K562 (cell line): ENCODE data around the gene PROM2. TPM values are rescaled to one million over a fixed set of nuclear protein-coding genes. Genes with fewer than 3 reads are reported as not detected.

Source experiments
- ATAC-seq: fragments of 200-7000 bp; cut with Tn5 transposase; 3 replicates; pipeline ENCODE4 v1.9.1; 2020; ENCODE audit warnings: moderate library complexity
- BruUV-seq: library from RNA; stranded (reverse); fragments of 400-500 nt; replicated peaks from 2 replicates; lab custom pipeline; 2021; lab: Mats Ljungman, UMichigan
- CTCF ChIA-PET: fragments of 300-600 bp; formaldehyde crosslinking; extraction: SDS; loops from one replicate; lab custom pipeline; 2021; ENCODE audit warnings: low intra/inter-chr PET ratio; lab: Yijun Ruan, JAX
- POLR2A ChIA-PET: fragments of 300-600, 350-650 bp; sonication (Branson Sonifier 250); formaldehyde crosslinking; extraction: SDS; loops from one replicate; lab custom pipeline; 2021; ENCODE audit warnings: antibody characterized with exemption, inconsistent platforms; lab: Yijun Ruan, JAX
- DNase-seq, 4 experiments: peaks; one replicate each; pipeline versions ENCODE4 v3.0.0 to v3.0.0-alpha.2; 2011 to 2018; ENCODE audit warnings: low spot score in 3 of 4, mixed read lengths in 3 of 4; ENCODE audit errors: extremely low read depth in 1 of 4
- FAIRE-seq: peaks from 2 replicates; lab custom pipeline; 2011; peaks lifted over from hg19 to GRCh38; lab: Jason Lieb, UNC
- H2AFZ ChIP-seq: 2 replicates; pipeline ENCODE4 v1.6.0; 2011; ENCODE audit warnings: low read depth, low read length, control low read depth, inconsistent platforms
- H3K27ac ChIP-seq: fragments of 200-600 bp; 3 replicates; pipeline ENCODE4 v1.8.0; 2011; ENCODE audit warnings: low read depth, mild to moderate bottlenecking, control low read depth, inconsistent platforms, low read length, moderate library complexity, mixed read lengths; ENCODE audit errors: extremely low read depth
- H3K27me3 ChIP-seq, 2 experiments: fragments of 300-600 bp in 1 of 2; 2 replicates in 1 of 2; 3 replicates in 1 of 2; pipeline versions ENCODE4 v1.6.0 to v1.8.0; 2011; ENCODE audit warnings: inconsistent platforms in 2 of 2, low read length in 2 of 2, mild to moderate bottlenecking in 1 of 2, mixed read lengths in 1 of 2, moderate library complexity in 1 of 2; ENCODE audit not compliant: control insufficient read depth in 2 of 2, insufficient read depth in 2 of 2
- H3K36me3 ChIP-seq: fragments of 300-600 bp; 3 replicates; pipeline ENCODE4 v1.8.0; 2011; ENCODE audit warnings: mild to moderate bottlenecking, low read length, inconsistent platforms; ENCODE audit not compliant: control insufficient read depth, insufficient read depth
- H3K4me1 ChIP-seq, 2 experiments: fragments of 200-600 bp in 1 of 2; replicated peaks in 1 of 2; 2 replicates in 1 of 2; 3 replicates in 1 of 2; pipeline versions ENCODE4 v1.5.1 to v1.8.0; 2011; ENCODE audit warnings: inconsistent platforms in 2 of 2, low read length in 2 of 2, mild to moderate bottlenecking in 1 of 2, mixed read lengths in 1 of 2, moderate library complexity in 1 of 2; ENCODE audit not compliant: control insufficient read depth in 2 of 2, insufficient read depth in 2 of 2
- H3K4me2 ChIP-seq: 2 replicates; pipeline ENCODE4 v1.6.1; 2011; ENCODE audit warnings: low read length, control low read depth, inconsistent platforms, mixed read lengths; ENCODE audit not compliant: insufficient read depth
- H3K4me3 ChIP-seq: fragments of 200-600 bp; sonication (generic), shearing (Covaris generic); 2 replicates; pipeline ENCODE4 v1.5.1; 2016; ENCODE audit warnings: control low read depth, inconsistent platforms
- H3K79me2 ChIP-seq: fragments of 200-600 bp; 3 replicates; pipeline ENCODE4 v1.8.0; 2011; ENCODE audit warnings: low read length, inconsistent platforms; ENCODE audit not compliant: control insufficient read depth, insufficient read depth
- H3K9ac ChIP-seq, 2 experiments: 2 replicates each; pipeline versions ENCODE4 v1.6.0 to v1.6.1; 2011; ENCODE audit warnings: low read depth in 2 of 2, low read length in 2 of 2, control low read depth in 1 of 2, inconsistent platforms in 1 of 2, mild to moderate bottlenecking in 1 of 2, mixed read lengths in 1 of 2; ENCODE audit not compliant: insufficient read depth in 1 of 2
- H3K9me1 ChIP-seq: one replicate; pipeline ENCODE4 v1.6.0; 2011; ENCODE audit warnings: inconsistent platforms, mild to moderate bottlenecking, low read length, moderate library complexity; ENCODE audit not compliant: control insufficient read depth, insufficient read depth
- H3K9me3 ChIP-seq: replicated peaks from 2 replicates; pipeline ENCODE4 v1.5.1; 2011; ENCODE audit warnings: low read depth, low read length, inconsistent platforms; ENCODE audit not compliant: control insufficient read depth, insufficient read depth
- H4K20me1 ChIP-seq: replicated peaks from 2 replicates; pipeline ENCODE4 v1.6.1; 2011; ENCODE audit warnings: low read length, inconsistent platforms, mixed read lengths; ENCODE audit not compliant: control insufficient read depth, insufficient read depth
- ARID1B ChIP-seq: fragments of 450-650 bp; IDR thresholded peaks from 2 replicates; pipeline ENCODE4 v1.6.1; 2016; ENCODE audit warnings: antibody characterized with exemption, mild to moderate bottlenecking, inconsistent platforms
- RCOR1 ChIP-seq, 2 experiments: IDR thresholded peaks; 2 replicates each; pipeline ENCODE4 v1.6.1; 2012; ENCODE audit warnings: low read depth in 2 of 2, low read length in 2 of 2, borderline replicate concordance in 1 of 2, improper control_type of control experiment in 1 of 2
- SMARCC2 ChIP-seq: fragments of 450-650 bp; IDR thresholded peaks from 2 replicates; pipeline ENCODE4 v1.6.1; 2017; ENCODE audit warnings: antibody characterized with exemption, moderate library complexity, mild to moderate bottlenecking, low read depth
- TEAD4 ChIP-seq, 2 experiments: sonication (generic) in 1 of 2; formaldehyde crosslinking in 1 of 2; IDR thresholded peaks; 2 replicates each; pipeline versions ENCODE4 v1.6.1 to v1.8.0; 2012 to 2022; ENCODE audit warnings: borderline replicate concordance in 1 of 2, inconsistent platforms in 1 of 2, low read length in 1 of 2, mild to moderate bottlenecking in 1 of 2, missing genetic modification reagents in 1 of 2
- U2AF2 ChIP-seq: fragments of 200-400 bp; formaldehyde crosslinking; optimal IDR thresholded peaks from 2 replicates; pipeline ENCODE3; 2017; ENCODE audit warnings: low read depth, mild to moderate bottlenecking, low read length
- ZBED1 ChIP-seq: IDR thresholded peaks from 2 replicates; pipeline ENCODE4 v1.6.1; 2014
- ZBTB34 ChIP-seq: fragments of 250-450 bp; sonication (Bioruptor Pico); IDR thresholded peaks from 2 replicates; pipeline ENCODE4 v1.8.0; 2021; ENCODE audit warnings: mild to moderate bottlenecking, moderate library complexity
- ZNF586 ChIP-seq: fragments of 450-650 bp; formaldehyde crosslinking; conservative IDR thresholded peaks from 2 replicates; pipeline ENCODE4 v1.4.0; 2020; ENCODE audit warnings: mild to moderate bottlenecking, moderate library complexity
- ZNF695 ChIP-seq: fragments of 450-650 bp; formaldehyde crosslinking; IDR thresholded peaks from 2 replicates; pipeline ENCODE4 v1.4.0; 2020; ENCODE audit warnings: mild to moderate bottlenecking, moderate library complexity
- ZNF77 ChIP-seq: fragments of 250-450 bp; sonication (Bioruptor Pico); IDR thresholded peaks from 2 replicates; pipeline ENCODE4 v1.5.0; 2020
- WGBS: fragments of 100-300 bp; shearing (Covaris generic); methylation state at CpG from one replicate; pipeline ENCODE4 v1.1.6; 2016; ENCODE audit warnings: low coverage, mixed read lengths; ENCODE audit not compliant: insufficient coverage; ENCODE audit errors: missing lambda C conversion rate; 5-methylcytosine and 5-hydroxymethylcytosine counted together
- in situ Hi-C: fragments of 300-500 bp; cut with MboI; formaldehyde crosslinking; loops from 4 replicates; pipeline ENCODE4 v1.15.0; 2018; ENCODE audit warnings: inconsistent platforms, mixed read lengths
- intact Hi-C: fragments of 100-400 bp; cut with micrococcal nuclease; formaldehyde crosslinking; loops from 2 replicates; pipeline ENCODE4 v1.14.2; 2022
- polyA plus RNA-seq, 8 experiments: library from polyadenylated mRNA; depleted of rRNA in 4 of 8; stranded (reverse) in 5 of 8; unstranded in 3 of 8; fragments of >200 nt; fragmentation: Nextera tagmentation in 2 of 8; fragmentation: Illumina TruSeq in 1 of 8; extraction: Ambion mirVana in 2 of 8; extraction: Trizol in 1 of 8; gene quantifications; 2 replicates each; pipeline versions ENCODE4 v1.2.1 to v1.2.3, GENCODE V29; 2011 to 2014; ENCODE audit warnings: inconsistent platforms in 1 of 8, missing spikeins in 1 of 8
- total RNA-seq, 7 experiments: library from RNA; depleted of rRNA in 6 of 7; stranded (reverse); fragments of >200 nt in 6 of 7; fragmentation: Illumina TruSeq in 2 of 7; extraction: Trizol in 2 of 7; gene quantifications; 2 replicates each; pipeline versions ENCODE4 v1.2.1 to v1.2.3, GENCODE V29; 2011 to 2021; ENCODE audit warnings: low replicate concordance in 1 of 7
- TF ChIP-seq, protein P1 (sequence below): fragments of 450-650 bp; formaldehyde crosslinking; IDR thresholded peaks from 2 replicates; pipeline ENCODE4 v1.4.0; 2022; ENCODE audit warnings: mild to moderate bottlenecking, moderate library complexity

PROM2 gene
- total and polyA plus RNA-seq, 9 of the 15 experiments (the other 6 are each of a cell fraction or from before 2014, with no cell fraction given): not detected

- Histone ChIP-seq H3K79me2 (no peaks in the 10 kb centered on the region), H4K20me1 (0 out of 2 replicates have a peak, but pooled peaks cover 4% of the 10 kb centered on the region), H3K9me3 (no peaks in the 10 kb centered on the region), H3K4me3 (no peak overlapping the region), H3K9me1 (no peaks in the 10 kb centered on the region), H3K9ac (no peak overlapping the region), H2AFZ (no peak overlapping the region), H3K36me3 (no peaks in the 10 kb centered on the region), H3K4me1 (no peaks in the 10 kb centered on the region), H3K27ac (no peak overlapping the region), H3K4me2 (no peak overlapping the region), H3K27me3 (peaks cover 8 to 62% of the 10 kb centered on the region in 2 experiments; a peak in 4 of 5 replicates)
- in situ Hi-C loops: no loop called here
- TF ChIP-seq ZBTB34 (CRISPR knock-in tag) (no peak), TEAD4 (IDR thresholded peaks at IDR 0.05; ENCODE audit: low read length) (no peak), TEAD4 (CRISPR knock-in tag; IDR thresholded peaks at IDR 0.05; ENCODE audit: borderline replicate concordance) (no peak), ZNF586 (CRISPR knock-in tag) (no peak), U2AF2 (no peak), ARID1B (no peak), ZNF695 (CRISPR knock-in tag) (no peak), ZNF77 (CRISPR knock-in tag) (no peak), SMARCC2 (no peak), ZBED1 (no peak), RCOR1 (IDR thresholded peaks at IDR 0.05; ENCODE audit: borderline replicate concordance in 1 of 2, low read depth in 2 of 2, low read length in 2 of 2) (no peak)
- TF ChIP-seq, protein P1, sequence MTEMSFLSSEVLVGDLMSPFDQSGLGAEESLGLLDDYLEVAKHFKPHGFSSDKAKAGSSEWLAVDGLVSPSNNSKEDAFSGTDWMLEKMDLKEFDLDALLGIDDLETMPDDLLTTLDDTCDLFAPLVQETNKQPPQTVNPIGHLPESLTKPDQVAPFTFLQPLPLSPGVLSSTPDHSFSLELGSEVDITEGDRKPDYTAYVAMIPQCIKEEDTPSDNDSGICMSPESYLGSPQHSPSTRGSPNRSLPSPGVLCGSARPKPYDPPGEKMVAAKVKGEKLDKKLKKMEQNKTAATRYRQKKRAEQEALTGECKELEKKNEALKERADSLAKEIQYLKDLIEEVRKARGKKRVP (CRISPR knock-in tag): no peak
- no TSS peak for BruUV-seq
- ChIA-PET CTCF (no interaction called here), POLR2A (interaction anchor here (1.3 kb wide), 1 partner anchor 10 kb away, joined by 6 read pairs; no protein-coding TSS in a partner anchor)
- intact Hi-C loops: no loop called here
- WGBS: 0% methylated on average over 1 of the region's 1 CpG
- DNase-seq (no peak), FAIRE-seq (no peak), ATAC-seq (no peak)
Measured at GRCh38 chr2:95334916-95335641, 60.8 kb downstream of the PROM2 start.
